Activated CD8-positive, alpha-beta T cell treated with anti-CD3 and anti-CD28 coated beads, Interleukin-2, amount 10 ng/mL, durations not matched to agents 7 days and 5 days (primary cell): Measurements from ENCODE around the gene TTR. TPM values are rescaled to one million over a fixed set of nuclear protein-coding genes. Genes with fewer than 3 reads are reported as not detected.
A peak's percentile ranks its signal among the peaks of the same experiment; 100 is the strongest.

ENCODE experiments used
- ATAC-seq: fragments of 150-1000 bp; cut with Tn5 transposase; one replicate; pipeline ENCODE4 v1.10.0; 2021; ENCODE audit warnings: moderate library complexity
- CTCF ChIA-PET: fragments of 350-600 bp; sonication (Branson Sonifier 250); formaldehyde crosslinking; loops from one replicate; lab custom pipeline; 2021; ENCODE audit warnings: antibody characterized with exemption; lab: Charles Lee
- POLR2A ChIA-PET: fragments of 350-600 bp; sonication (Branson Sonifier 250); formaldehyde crosslinking; loops from one replicate; lab custom pipeline; 2021; ENCODE audit warnings: antibody characterized with exemption; lab: Charles Lee
- DNase-seq: peaks from one replicate; pipeline ENCODE4 v3.0.0-alpha.2; 2020
- H3K27ac Mint-ChIP-seq: one replicate; pipeline ENCODE4 v1.8.0; 2021; ENCODE audit warnings: mild to moderate bottlenecking, mixed read lengths
- H3K27me3 Mint-ChIP-seq: one replicate; pipeline ENCODE4 v1.8.0; 2021; ENCODE audit warnings: low read depth, mixed read lengths
- H3K36me3 Mint-ChIP-seq: one replicate; pipeline ENCODE4 v1.8.0; 2021; ENCODE audit warnings: low read depth, mixed read lengths
- H3K4me1 Mint-ChIP-seq: one replicate; pipeline ENCODE4 v1.8.0; 2021; ENCODE audit warnings: low read depth, mixed read lengths
- H3K4me3 Mint-ChIP-seq: one replicate; pipeline ENCODE4 v1.8.0; 2021; ENCODE audit warnings: mild to moderate bottlenecking, mixed read lengths
- H3K9me3 Mint-ChIP-seq: one replicate; pipeline ENCODE4 v1.8.0; 2022; ENCODE audit warnings: mixed read lengths; ENCODE audit not compliant: insufficient read depth
- total RNA-seq, 2 experiments: library from RNA; stranded (reverse); gene quantifications; one replicate each; pipeline ENCODE4 v1.2.3, GENCODE V29; 2021

The TTR gene
- total RNA-seq, 2 experiments from 2014 or later: not detected

DNA sequence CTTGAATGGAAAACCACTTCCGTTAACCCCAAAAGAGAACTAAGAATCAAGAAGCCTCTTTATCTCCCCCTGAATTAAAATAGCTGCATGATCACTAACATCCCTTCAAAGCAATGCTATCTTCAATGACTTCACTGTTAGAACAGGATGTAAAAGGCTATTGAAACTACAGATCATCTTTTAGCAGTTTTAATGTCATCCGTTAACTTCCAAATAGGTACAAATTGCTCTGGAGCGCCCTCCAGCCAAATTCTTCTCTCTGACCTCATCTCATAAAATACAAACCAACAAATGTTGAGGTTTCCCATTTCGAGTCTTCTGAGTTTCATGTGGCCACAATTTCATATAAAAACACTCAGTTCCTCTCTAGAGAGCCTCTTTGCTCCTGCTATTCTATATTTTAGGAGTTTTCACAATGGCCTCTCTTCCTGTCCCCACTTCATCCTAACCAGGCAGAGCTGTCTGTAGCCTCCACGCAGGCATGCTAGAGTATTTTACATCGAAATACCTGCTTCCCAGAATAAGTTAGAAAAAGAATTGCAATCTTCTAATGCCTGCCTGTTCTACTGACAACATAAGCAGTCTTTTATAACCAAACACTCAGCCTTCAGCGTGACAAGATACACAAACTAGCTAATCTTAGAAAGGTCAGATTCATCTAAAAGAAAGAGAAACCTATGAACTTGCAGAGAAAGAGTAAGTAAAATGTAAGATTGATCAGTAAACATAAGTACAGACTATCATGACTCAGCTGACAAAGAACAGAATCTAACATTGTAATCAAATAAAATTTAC lies 54.9 kb downstream of the TTR start:
- no peaks in the 10 kb centered on the region for H3K36me3 Mint-ChIP-seq
- POLR2A ChIA-PET: no interaction called here
- CTCF ChIA-PET: interaction anchor here (0.5 to 1.6 kb wide), 3 partner anchors 12 to 95 kb away, joined by 3 read pairs; no protein-coding TSS in a partner anchor
- H3K27me3 Mint-ChIP-seq: peaks cover 21% of the 10 kb centered on the region
- DNase-seq (no peak), ATAC-seq (no peak)
- H3K4me3 Mint-ChIP-seq: no peak overlapping the region
- H3K27ac Mint-ChIP-seq: peak overlapping the region; percentile 47
- no peaks in the 10 kb centered on the region for H3K9me3 Mint-ChIP-seq
- H3K4me1 Mint-ChIP-seq: peaks cover 11% of the 10 kb centered on the region

DNA sequence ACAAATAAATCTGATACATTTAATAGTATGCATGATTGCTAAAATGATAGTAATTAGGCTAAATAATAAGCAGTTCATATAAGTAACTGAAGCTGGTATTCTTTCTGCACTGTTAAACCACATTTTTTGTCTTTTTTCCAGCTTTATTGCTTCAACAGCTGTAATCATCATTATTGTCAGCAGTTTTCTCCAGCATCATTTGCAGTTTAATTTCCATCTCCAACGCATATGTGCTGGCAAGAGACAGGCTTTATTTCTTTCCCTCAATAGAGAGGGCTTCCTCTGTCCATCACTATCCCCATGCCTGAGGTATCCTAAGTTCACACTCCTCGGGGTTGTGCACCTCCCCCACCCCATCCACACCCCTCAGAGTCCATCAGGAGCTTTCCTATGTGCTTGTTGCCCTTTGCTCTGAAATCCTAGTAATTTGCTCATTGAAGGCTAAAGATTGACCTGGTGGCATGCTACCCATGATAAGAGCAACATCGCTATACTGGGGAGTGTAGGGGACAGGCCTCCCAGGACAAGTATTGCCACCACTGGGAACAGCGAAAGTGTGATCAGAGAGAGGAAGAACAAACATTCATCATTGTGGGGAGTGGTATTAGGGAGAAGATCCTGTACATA lies 55.6 kb downstream of the TTR start:
- no peaks in the 10 kb centered on the region for H3K9me3 Mint-ChIP-seq

More for the DNA sequence above, 55.6 kb downstream of the TTR start:
- no peaks in the 10 kb centered on the region for H3K36me3 Mint-ChIP-seq
- H3K27ac Mint-ChIP-seq: no peak overlapping the region
- peaks cover 21% of the 10 kb centered on the region for H3K27me3 Mint-ChIP-seq
- POLR2A ChIA-PET: no interaction called here
- CTCF ChIA-PET: interaction anchor here (1.6 kb wide), 1 partner anchor 75 kb away, joined by 3 read pairs; no protein-coding TSS in a partner anchor
- H3K4me1 Mint-ChIP-seq: peaks cover 11% of the 10 kb centered on the region
- H3K4me3 Mint-ChIP-seq: no peak overlapping the region
- no peak for ATAC-seq
- no peak for DNase-seq

Other genes with a start within 250 kb of the TTR start
- gene DSG4, start 215.1 kb upstream of the TTR start, total RNA-seq: not detected
- gene DSG3, start 144.1 kb upstream of the TTR start, total RNA-seq: not detected
- under 1 TPM; 0.18 to 0.32 TPM for gene DSG2, start 93.7 kb upstream of the TTR start, total RNA-seq
- gene B4GALT6, start 92.7 kb downstream of the TTR start, total RNA-seq: 1 to 10 TPM; 1.0 to 1.3 TPM
- gene SLC25A52, start 169.0 kb downstream of the TTR start, total RNA-seq: not detected